H1 (cell line): ENCODE results near the gene CDH11. TPM values are rescaled to one million over a fixed set of nuclear protein-coding genes. Genes with fewer than 3 reads are reported as not detected.

Source experiments
- CTCF ChIA-PET: fragments of 300-600 bp; sonication (Branson Sonifier 250); formaldehyde crosslinking; loops from one replicate; lab custom pipeline; 2021; ENCODE audit not compliant: partially characterized antibody; lab: Charles Lee
- POLR2A ChIA-PET: fragments of 300-600 bp; sonication (Branson Sonifier 250); formaldehyde crosslinking; loops from one replicate; lab custom pipeline; 2021; ENCODE audit warnings: inconsistent platforms; ENCODE audit not compliant: partially characterized antibody; lab: Charles Lee
- DNase-seq, 2 experiments: peaks; one replicate each; pipeline versions ENCODE4 v3.0.0 to v3.0.0-alpha.2; 2010 to 2022; ENCODE audit warnings: low spot score in 2 of 2, low read depth in 1 of 2, mixed read lengths in 1 of 2
- FAIRE-seq: peaks from 2 replicates; lab custom pipeline; 2011; peaks lifted over from hg19 to GRCh38; lab: Jason Lieb, UNC
- H2AFZ ChIP-seq: 2 replicates; pipeline ENCODE4 v1.8.1; 2012; ENCODE audit warnings: low read length, inconsistent platforms
- H2AK5ac ChIP-seq: 2 replicates; pipeline ENCODE4 v1.6.1; 2013; ENCODE audit warnings: low read depth, low read length
- H2BK120ac ChIP-seq: replicated peaks from 2 replicates; pipeline ENCODE3; 2013; ENCODE audit warnings: low read depth, low read length, inconsistent platforms
- H2BK12ac ChIP-seq: 2 replicates; pipeline ENCODE4 v1.6.1; 2013; ENCODE audit warnings: low read depth, low read length
- H2BK15ac ChIP-seq: 2 replicates; pipeline ENCODE4 v1.6.1; 2013; ENCODE audit warnings: low read length
- H2BK20ac ChIP-seq: 2 replicates; pipeline ENCODE4 v1.6.1; 2013; ENCODE audit warnings: low read length
- H2BK5ac ChIP-seq: 2 replicates; pipeline ENCODE4 v1.6.1; 2013; ENCODE audit warnings: low read depth, low read length
- H3K14ac ChIP-seq: 2 replicates; pipeline ENCODE4 v1.6.1; 2013; ENCODE audit warnings: inconsistent platforms; ENCODE audit not compliant: insufficient read length
- H3K18ac ChIP-seq: 2 replicates; pipeline ENCODE4 v1.6.1; 2013; ENCODE audit warnings: low read length; ENCODE audit errors: extremely low read depth
- H3K23ac ChIP-seq: 2 replicates; pipeline ENCODE4 v1.6.1; 2013; ENCODE audit warnings: inconsistent platforms; ENCODE audit not compliant: insufficient read length
- H3K23me2 ChIP-seq: 2 replicates; pipeline ENCODE4 v1.6.1; 2013; ENCODE audit warnings: low read depth, low read length
- H3K27ac ChIP-seq: 2 replicates; pipeline ENCODE4 v1.6.1; 2011; ENCODE audit warnings: low read depth, low read length, inconsistent platforms
- H3K27me3 ChIP-seq, 4 experiments: replicated peaks in 1 of 4; 1 replicate in 1 of 4; 2 replicates in 3 of 4; pipeline versions ENCODE4 v1.6.1 to v1.8.1; 2011 to 2013; ENCODE audit warnings: low read length in 3 of 4, mild to moderate bottlenecking in 3 of 4, inconsistent platforms in 2 of 4, mixed read lengths in 2 of 4, moderate library complexity in 1 of 4; ENCODE audit not compliant: control insufficient read depth in 3 of 4, insufficient read depth in 3 of 4; ENCODE audit errors: extremely low read depth in 1 of 4
- H3K36me3 ChIP-seq, 4 experiments: 2 replicates each; pipeline versions ENCODE4 v1.6.1 to v1.8.1; 2011 to 2013; ENCODE audit warnings: mild to moderate bottlenecking in 4 of 4, low read length in 3 of 4, moderate library complexity in 2 of 4, control low read depth in 1 of 4, inconsistent platforms in 1 of 4; ENCODE audit not compliant: insufficient read depth in 4 of 4, control insufficient read depth in 2 of 4
- H3K4ac ChIP-seq: replicated peaks from 2 replicates; pipeline ENCODE3; 2013; ENCODE audit warnings: low read length, low read depth, mixed read lengths, inconsistent platforms; ENCODE audit not compliant: insufficient read length
- H3K4me1 ChIP-seq, 4 experiments: replicated peaks in 1 of 4; 1 replicate in 1 of 4; 2 replicates in 3 of 4; pipeline versions ENCODE4 v1.6.1 to v1.8.1; 2011 to 2013; ENCODE audit warnings: low read length in 3 of 4, inconsistent platforms in 2 of 4, mixed read lengths in 1 of 4; ENCODE audit not compliant: insufficient read depth in 4 of 4, control insufficient read depth in 3 of 4
- H3K4me2 ChIP-seq, 2 experiments: 2 replicates each; pipeline versions ENCODE4 v1.6.1 to v1.8.1; 2011 to 2013; ENCODE audit warnings: low read depth in 2 of 2, low read length in 2 of 2, control low read depth in 1 of 2, inconsistent platforms in 1 of 2, mild to moderate bottlenecking in 1 of 2; ENCODE audit not compliant: insufficient read depth in 1 of 2
- H3K4me3 ChIP-seq, 4 experiments: fragments of 200-600, 300-600 bp in 1 of 4; sonication (generic), shearing (Covaris generic), sonication (Bioruptor Twin) in 1 of 4; 2 replicates each; pipeline versions ENCODE4 v1.5.1 to v1.8.1; 2011 to 2016; ENCODE audit warnings: low read length in 4 of 4, low read depth in 3 of 4, control low read depth in 2 of 4, inconsistent platforms in 2 of 4, mild to moderate bottlenecking in 2 of 4, mixed read lengths in 1 of 4, moderate library complexity in 1 of 4; ENCODE audit not compliant: insufficient read depth in 2 of 4; ENCODE audit errors: extremely low read depth in 1 of 4
- H3K56ac ChIP-seq: replicated peaks from 2 replicates; pipeline ENCODE3; 2013; ENCODE audit warnings: low read depth, mild to moderate bottlenecking, mixed read lengths, low read length, inconsistent platforms; ENCODE audit not compliant: insufficient read length
- H3K79me1 ChIP-seq: 2 replicates; pipeline ENCODE4 v1.6.1; 2013; ENCODE audit warnings: low read depth, low read length, control low read depth
- H3K79me2 ChIP-seq, 2 experiments: 2 replicates each; pipeline versions ENCODE4 v1.6.1 to v1.8.1; 2012 to 2013; ENCODE audit warnings: low read length in 2 of 2, mild to moderate bottlenecking in 2 of 2, inconsistent platforms in 1 of 2; ENCODE audit not compliant: insufficient read depth in 2 of 2, control insufficient read depth in 1 of 2
- H3K9ac ChIP-seq, 4 experiments: replicated peaks in 1 of 4; 1 replicate in 1 of 4; 2 replicates in 3 of 4; pipeline versions ENCODE4 v1.6.1 to v1.8.1; 2011 to 2013; ENCODE audit warnings: low read depth in 3 of 4, low read length in 3 of 4, control low read depth in 2 of 4, mild to moderate bottlenecking in 2 of 4, moderate library complexity in 2 of 4, inconsistent platforms in 1 of 4; ENCODE audit errors: extremely low read depth in 1 of 4
- H3K9me3 ChIP-seq, 2 experiments: 2 replicates each; pipeline versions ENCODE4 v1.6.1 to v1.8.1; 2012 to 2013; ENCODE audit warnings: mild to moderate bottlenecking in 2 of 2, moderate library complexity in 2 of 2, control low read depth in 1 of 2, inconsistent platforms in 1 of 2, low read depth in 1 of 2, low read length in 1 of 2, mixed read lengths in 1 of 2; ENCODE audit not compliant: insufficient read depth in 2 of 2
- H4K20me1 ChIP-seq, 2 experiments: replicated peaks in 1 of 2; 2 replicates each; pipeline versions ENCODE3 to v1.8.1; 2011 to 2013; ENCODE audit warnings: inconsistent platforms in 2 of 2, low read length in 2 of 2, mild to moderate bottlenecking in 1 of 2; ENCODE audit not compliant: insufficient read depth in 2 of 2, control insufficient read depth in 1 of 2
- H4K5ac ChIP-seq: 2 replicates; pipeline ENCODE4 v1.6.1; 2013; ENCODE audit warnings: low read length, low read depth, mixed read lengths, inconsistent platforms; ENCODE audit not compliant: insufficient read length
- H4K8ac ChIP-seq: 2 replicates; pipeline ENCODE4 v1.8.0; 2013; ENCODE audit warnings: mild to moderate bottlenecking, moderate library complexity, low read length, inconsistent platforms; ENCODE audit not compliant: insufficient read depth; ENCODE audit errors: extremely low read depth
- H4K91ac ChIP-seq: replicated peaks from 2 replicates; pipeline ENCODE3; 2013; ENCODE audit warnings: low read length, mixed read lengths, inconsistent platforms; ENCODE audit not compliant: insufficient read length
- JUND ChIP-seq: IDR thresholded peaks from 2 replicates; pipeline ENCODE4 v1.6.1; 2011; ENCODE audit warnings: mild to moderate bottlenecking, improper control_type of control experiment, low read length
- RAD21 ChIP-seq, 2 experiments: IDR thresholded peaks in 1 of 2; conservative IDR thresholded peaks in 1 of 2; 2 replicates each; pipeline ENCODE4 v1.6.1; 2011; ENCODE audit warnings: low read depth in 2 of 2, low read length in 2 of 2, improper control_type of control experiment in 1 of 2, inconsistent platforms in 1 of 2, mild to moderate bottlenecking in 1 of 2, moderate library complexity in 1 of 2
- WGBS, 2 experiments: shearing (Covaris generic) in 1 of 2; methylation state at CpG; one replicate each; pipeline versions ENCODE4 v1.1.6 to v1.1.7; 2013 to 2015; ENCODE audit warnings: low lambda C conversion rate in 2 of 2, mixed read lengths in 2 of 2, inconsistent platforms in 1 of 2, low coverage in 1 of 2, missing lambda C conversion rate in 1 of 2; ENCODE audit not compliant: insufficient replicate concordance in 2 of 2, insufficient coverage in 1 of 2, insufficient read length in 1 of 2; ENCODE audit errors: extremely low coverage in 1 of 2, missing lambda C conversion rate in 1 of 2; 5-methylcytosine and 5-hydroxymethylcytosine counted together
- polyA plus RNA-seq, 7 experiments: library from polyadenylated mRNA; depleted of rRNA in 3 of 7; stranded (reverse) in 5 of 7; unstranded in 2 of 7; fragments of >200 nt in 5 of 7; fragments of 200-250 nt in 2 of 7; gene quantifications; 1 replicate in 5 of 7; 2 replicates in 1 of 7; 4 replicates in 1 of 7; pipeline versions ENCODE4 v1.2.1 to v1.2.3, GENCODE V29; 2011 to 2013; ENCODE audit warnings: missing spikeins in 2 of 7, mixed read lengths in 2 of 7
- total RNA-seq: library from RNA; stranded (reverse); fragmentation: NEBNext Ultra II Directional; extraction: Animal tissue kit (Norgen Biotek cat#: 25700); gene quantifications from 2 replicates; pipeline ENCODE4 v1.2.1, GENCODE V29; 2021

CDH11 gene
- total and polyA plus RNA-seq, 2 of the 8 experiments (the other 6 are each of a cell fraction or from before 2014, with no cell fraction given), result 3.3 to 8.4 TPM

DNA sequence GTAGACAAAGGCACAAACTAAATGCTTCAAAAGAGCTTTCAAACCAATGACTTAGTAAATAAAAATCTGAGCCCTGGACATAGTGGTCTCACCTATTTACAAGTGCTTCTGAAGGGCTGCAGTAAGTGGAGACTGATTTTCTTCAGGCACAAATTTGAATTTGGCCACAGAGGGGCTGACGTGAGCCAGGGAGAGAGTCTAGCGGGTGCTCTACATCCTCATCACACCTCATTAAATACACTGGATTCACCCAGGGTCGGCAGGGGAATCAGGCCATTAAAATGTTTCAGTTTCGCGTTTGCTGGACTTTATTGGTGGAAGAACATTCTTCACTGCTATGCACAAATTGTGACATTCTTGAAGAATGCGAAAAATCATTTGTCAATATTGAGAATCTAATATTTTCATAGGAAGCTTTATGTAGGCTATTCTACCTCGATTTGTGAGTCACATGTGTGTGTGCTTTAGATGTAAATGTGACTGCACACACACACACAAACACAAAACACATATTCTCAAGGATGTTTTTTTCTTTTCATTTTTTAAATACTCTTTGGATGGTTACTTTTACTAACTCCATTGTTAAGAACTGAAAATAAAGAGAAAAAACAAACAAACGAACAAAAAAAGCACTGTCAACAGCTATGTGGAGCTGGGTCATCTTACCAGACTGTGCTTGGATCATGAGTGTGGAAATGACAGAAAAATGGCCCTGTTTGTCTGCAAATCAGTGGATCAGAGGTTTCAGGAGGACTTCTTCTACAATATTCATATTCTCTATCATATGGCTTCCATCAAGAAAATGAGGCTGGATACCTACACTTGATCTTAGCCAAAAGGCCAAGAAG lies 58.9 kb downstream of the CDH11 start:
- no peaks in the 10 kb centered on the region for H3K4me1 ChIP-seq
- no peak overlapping the region for H4K5ac ChIP-seq
- H3K14ac ChIP-seq, result no peak overlapping the region
- no peak overlapping the region for H2AK5ac ChIP-seq
- FAIRE-seq, result no peak
- no peak overlapping the region for H2BK12ac ChIP-seq
- H3K36me3 ChIP-seq, result no peaks in the 10 kb centered on the region; a peak in 1 of 8 replicates
- H3K23ac ChIP-seq, result no peak overlapping the region
- no peak overlapping the region for H4K8ac ChIP-seq
- no peak overlapping the region for H3K27ac ChIP-seq
- no peak overlapping the region for H3K4ac ChIP-seq
- no peak overlapping the region for H2BK15ac ChIP-seq
- H3K9me3 ChIP-seq, result no peaks in the 10 kb centered on the region
- no peak overlapping the region for H3K4me3 ChIP-seq
- TF ChIP-seq JUND (no peak), RAD21 (IDR thresholded peaks at IDR 0.05 in 1 of 2, conservative IDR thresholded peaks at IDR 0.05 in 1 of 2; ENCODE audit: low read depth in 2 of 2, low read length in 2 of 2) (peak in 1 of 2 experiments; percentile 8; a peak in 2 of 4 replicates)
- TF ChIP-seq, all 59 proteins: peak for 1
- Histone ChIP-seq H3K79me1 (no peaks in the 10 kb centered on the region), H3K9ac (no peak overlapping the region), H3K56ac (no peak overlapping the region), H3K79me2 (no peaks in the 10 kb centered on the region), H4K91ac (no peak overlapping the region), H3K4me2 (no peak overlapping the region), H2BK120ac (no peak overlapping the region), H2BK5ac (no peak overlapping the region), H4K20me1 (no peaks in the 10 kb centered on the region), H3K27me3 (no peaks in the 10 kb centered on the region), H3K18ac (no peak overlapping the region), H2AFZ (no peak overlapping the region), H2BK20ac (no peak overlapping the region), H3K23me2 (no peaks in the 10 kb centered on the region)
- ChIA-PET POLR2A (no interaction called here), CTCF (interaction anchor here (1.0 kb wide), 1 partner anchor 50 kb away, joined by 3 read pairs; no protein-coding TSS in a partner anchor)
- WGBS, 2 experiments, result 89% methylated on average over 8 of the region's 8 CpGs; no CpG with 5 or more reads in 1 of the 2 experiments
- DNase-seq, result no peak
